NCI-H2081 treated with DMSO at 0.1 percent for 48 hours (cell line): ENCODE data around the gene CUL1.

Experiments
- DNase-seq: peaks from one replicate; lab custom pipeline; 2025; lab: John Stamatoyannopoulos, UW

Gene CUL1

DNA sequence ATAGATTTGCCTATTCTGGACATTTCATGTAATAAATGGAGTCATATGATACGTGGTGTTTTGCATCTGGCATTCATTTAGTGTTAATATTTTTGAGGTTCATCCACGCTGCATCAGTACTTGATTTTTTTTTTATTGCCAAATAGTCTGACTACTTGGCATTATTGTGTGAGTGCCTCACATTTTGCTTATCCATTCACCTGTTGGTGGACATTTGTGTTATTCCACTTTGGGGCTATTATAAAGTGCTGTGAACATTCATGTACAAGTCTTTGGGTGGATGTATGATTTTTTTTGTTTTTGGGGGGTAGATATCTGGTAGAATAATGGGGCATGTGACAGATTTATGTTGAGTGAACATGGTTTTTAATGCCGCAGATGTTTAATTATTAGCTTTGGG, 19.7 kb downstream of the CUL1 start:
- DNase-seq, result no peak

DNA sequence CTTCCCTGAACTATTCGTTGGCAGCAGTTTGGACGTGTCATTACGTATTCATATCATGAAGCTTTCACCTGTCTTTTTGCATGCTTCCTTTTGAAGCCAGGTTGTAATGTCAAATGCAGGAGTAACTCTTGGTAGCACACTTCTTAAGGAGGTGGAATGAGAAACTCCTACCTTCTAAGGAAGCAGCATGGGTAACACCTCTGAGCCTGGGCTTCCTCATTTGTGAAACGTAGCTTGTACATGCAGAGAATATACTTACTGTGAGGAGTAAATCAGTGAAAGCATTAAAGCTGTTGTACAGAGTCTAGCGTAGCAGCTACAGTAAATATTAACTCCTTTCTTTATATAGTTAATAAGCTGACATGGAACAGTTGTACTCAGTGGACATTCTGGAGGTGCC, 21.1 kb downstream of the CUL1 start:
- DNase-seq, result no peak

DNA sequence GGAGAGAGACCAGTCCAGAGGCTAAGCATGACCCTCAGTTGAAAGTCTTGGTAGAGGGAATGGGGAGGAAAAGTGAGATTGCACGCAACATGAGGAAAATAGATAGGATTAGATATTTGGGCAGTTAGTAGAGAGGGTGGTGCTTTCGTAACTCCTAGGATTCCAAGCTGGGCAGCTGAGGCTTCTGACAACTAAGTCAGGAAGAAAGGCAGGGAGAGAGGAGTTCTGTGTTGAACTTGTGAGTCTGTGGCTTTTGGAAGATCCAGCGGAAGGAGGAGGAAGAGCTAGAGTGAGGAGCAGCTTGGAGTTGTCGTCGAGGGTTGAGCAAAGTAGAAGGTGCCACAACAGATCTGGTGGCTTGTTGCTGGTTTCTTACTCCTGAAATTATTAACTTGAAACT, 21.8 kb downstream of the CUL1 start:
- no peak for DNase-seq

GRCh38 chr7:148721390-148721789, 22.7 kb downstream of the CUL1 start:
- DNase-seq, result no peak

- no peak for DNase-seq
These were observed 23.9 kb downstream of the CUL1 start for GRCh38 chr7:148722340-148723165.

GRCh38 chr7:148723166-148723559, 24.5 kb downstream of the CUL1 start:
- no peak for DNase-seq

- no peak for DNase-seq
These were observed 25.1 kb downstream of the CUL1 start for GRCh38 chr7:148723846-148724245.

- no peak for DNase-seq
These were observed 27.7 kb downstream of the CUL1 start for GRCh38 chr7:148726385-148726784.

- no peak for DNase-seq
These were observed 29.0 kb downstream of the CUL1 start for GRCh38 chr7:148727501-148728278.

- no peak for DNase-seq
These were observed 31.5 kb downstream of the CUL1 start for GRCh38 chr7:148729984-148730733.

- no peak for DNase-seq
These were observed 34.2 kb downstream of the CUL1 start for GRCh38 chr7:148732862-148733261.

DNA sequence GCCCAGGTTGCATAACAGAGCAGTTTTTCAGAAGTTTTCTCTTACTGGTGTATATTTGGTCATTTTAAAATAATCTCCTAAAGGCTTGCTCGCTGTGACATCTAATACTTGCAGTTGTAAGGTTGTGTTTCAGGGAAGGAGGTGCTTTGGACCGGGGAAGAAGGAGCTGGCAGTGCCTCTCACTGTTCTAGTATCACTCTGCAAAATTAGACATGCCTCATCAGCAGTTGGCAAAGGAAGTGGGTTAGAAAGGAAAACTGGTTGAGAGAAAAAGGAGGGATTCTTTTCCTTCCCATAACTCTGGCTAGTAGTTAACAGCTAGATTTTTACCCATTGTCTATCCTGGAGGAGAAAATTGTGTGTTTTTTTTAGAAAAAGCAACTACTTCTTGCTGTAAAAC, 34.8 kb downstream of the CUL1 start:
- no peak for DNase-seq

GRCh38 chr7:148735141-148735540, 36.4 kb downstream of the CUL1 start:
- no peak for DNase-seq

- no peak for DNase-seq
These were observed 37.3 kb downstream of the CUL1 start for GRCh38 chr7:148735967-148736366.

DNA sequence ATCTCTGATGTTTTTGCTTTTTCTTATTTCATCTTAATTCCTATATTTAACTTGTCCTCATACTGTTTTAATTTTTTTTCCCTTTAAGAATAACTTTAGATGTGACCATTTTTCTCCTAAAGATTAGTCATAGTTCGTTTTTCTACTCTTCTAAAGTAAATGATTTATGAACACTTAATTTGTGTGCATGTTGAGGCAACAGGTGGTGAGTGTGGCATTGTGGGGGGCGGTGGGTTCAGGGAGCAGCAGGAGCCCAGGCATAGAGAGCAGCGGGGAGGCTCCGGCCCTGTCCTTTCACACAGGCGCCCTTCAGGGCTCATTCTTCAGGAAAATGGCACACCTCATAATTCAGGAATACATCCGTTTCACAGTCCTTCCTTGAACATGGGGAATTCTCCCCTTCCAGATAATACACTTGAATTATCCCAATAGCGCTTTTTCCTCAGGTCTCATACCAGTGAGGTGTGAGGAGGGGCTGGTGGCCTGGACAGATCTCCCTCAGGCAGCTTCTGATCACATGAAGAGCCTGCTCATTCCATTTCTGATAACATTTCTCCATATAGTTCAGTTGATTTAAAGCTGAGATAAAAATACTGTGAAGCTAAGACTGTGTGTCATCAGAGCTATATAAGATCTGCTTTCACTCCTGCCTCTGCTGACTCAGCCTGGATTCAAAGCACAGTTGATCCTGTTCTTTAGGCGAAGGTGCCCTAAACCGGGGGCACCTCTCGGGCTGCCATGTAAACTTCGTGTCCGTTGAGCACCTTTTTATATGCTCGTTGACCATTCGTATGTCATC, 40.2 kb downstream of the CUL1 start:
- no peak for DNase-seq

DNA sequence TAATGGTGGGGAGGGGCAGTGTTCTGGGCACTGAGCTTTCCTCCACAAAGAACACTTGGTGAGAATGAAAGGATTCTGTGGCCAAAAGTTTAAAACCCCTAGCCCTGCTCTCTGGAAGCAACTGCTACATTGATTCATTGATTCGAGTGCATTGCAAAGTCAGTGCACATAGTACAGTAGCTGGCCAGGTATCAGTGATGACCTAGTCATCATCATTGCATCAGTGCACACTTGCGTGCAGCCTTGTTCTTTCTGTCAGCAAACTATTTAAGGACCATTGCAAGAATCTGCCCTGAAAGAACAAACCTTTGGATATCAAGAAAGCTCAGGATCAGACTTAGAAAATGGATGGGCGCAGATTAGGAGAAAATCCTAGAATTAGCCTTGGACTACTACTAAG, 47.4 kb downstream of the CUL1 start:
- no peak for DNase-seq

GRCh38 chr7:148747274-148747673, 48.6 kb downstream of the CUL1 start:
- DNase-seq, result peak; percentile 60

DNA sequence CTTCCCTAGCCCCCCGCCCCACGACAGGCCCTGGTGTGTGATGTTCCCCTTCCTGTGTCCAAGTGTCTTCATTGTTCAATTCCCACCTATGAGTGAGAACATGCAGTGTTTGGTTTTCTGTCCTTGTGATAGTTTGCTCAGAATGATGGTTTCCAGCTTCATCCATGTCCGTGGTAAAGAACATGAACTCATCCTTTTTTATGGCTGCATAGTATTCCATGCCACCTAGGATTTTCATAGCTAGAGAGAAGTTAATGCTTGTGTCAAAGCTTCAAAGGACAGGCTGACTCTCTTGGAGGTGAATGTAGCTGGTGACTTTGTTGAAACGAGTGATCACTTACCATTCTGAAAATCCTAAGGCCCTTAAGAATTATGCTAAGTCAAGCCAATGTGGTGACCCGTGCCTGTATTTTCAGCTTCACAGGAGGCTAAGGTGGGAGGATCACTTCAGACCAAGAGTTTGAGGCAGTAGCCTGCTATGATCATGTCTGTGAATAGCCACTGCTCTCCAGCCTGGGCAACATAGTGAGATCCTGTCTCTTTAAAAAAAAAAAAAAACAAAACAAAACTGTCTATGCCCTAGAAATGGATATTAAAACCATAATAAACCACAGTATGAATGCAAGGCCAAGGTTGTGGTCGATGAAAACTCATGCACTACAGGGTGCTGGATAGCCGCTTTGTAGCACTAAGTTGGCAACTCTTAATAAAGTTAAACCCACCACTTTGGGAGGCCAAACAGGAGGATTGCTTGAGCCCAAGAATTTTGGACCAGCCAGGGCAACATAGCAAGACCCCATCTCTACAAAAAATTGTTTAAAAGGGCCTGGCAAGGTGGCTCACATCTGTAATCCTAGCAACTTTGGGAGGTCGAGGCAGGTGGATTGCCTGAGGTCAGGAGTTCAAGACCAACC, 52.0 kb downstream of the CUL1 start:
- no peak for DNase-seq

- no peak for DNase-seq
These were observed 54.5 kb downstream of the CUL1 start for GRCh38 chr7:148753224-148753623.

DNA sequence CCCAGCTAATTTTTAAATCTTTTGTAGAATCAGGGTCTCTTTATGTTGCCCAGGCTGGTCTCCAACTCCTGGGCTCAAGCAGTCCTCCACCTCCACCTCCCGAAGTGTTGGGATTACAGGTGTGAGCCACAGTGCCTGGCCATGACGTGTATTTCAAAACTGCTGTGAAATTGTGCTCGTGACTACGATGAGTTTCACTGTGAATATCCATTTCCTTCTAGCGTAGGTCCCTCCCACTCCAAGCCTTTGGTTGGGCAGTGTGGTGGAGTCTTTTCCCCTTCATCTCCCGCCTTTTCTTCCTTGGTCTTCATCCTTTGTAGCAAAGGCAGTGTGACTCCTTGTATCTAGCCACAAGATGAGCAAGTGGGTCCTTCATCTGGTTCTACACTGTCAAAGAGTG, 56.2 kb downstream of the CUL1 start:
- no peak for DNase-seq
